NCI-H2227 (cell line): ENCODE results near the gene AQP6.

ENCODE experiments used
- DNase-seq: peaks from one replicate; lab custom pipeline; 2025; ENCODE audit not compliant: unreplicated experiment; lab: John Stamatoyannopoulos, UW

Gene AQP6, protein sequence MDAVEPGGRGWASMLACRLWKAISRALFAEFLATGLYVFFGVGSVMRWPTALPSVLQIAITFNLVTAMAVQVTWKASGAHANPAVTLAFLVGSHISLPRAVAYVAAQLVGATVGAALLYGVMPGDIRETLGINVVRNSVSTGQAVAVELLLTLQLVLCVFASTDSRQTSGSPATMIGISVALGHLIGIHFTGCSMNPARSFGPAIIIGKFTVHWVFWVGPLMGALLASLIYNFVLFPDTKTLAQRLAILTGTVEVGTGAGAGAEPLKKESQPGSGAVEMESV

DNA sequence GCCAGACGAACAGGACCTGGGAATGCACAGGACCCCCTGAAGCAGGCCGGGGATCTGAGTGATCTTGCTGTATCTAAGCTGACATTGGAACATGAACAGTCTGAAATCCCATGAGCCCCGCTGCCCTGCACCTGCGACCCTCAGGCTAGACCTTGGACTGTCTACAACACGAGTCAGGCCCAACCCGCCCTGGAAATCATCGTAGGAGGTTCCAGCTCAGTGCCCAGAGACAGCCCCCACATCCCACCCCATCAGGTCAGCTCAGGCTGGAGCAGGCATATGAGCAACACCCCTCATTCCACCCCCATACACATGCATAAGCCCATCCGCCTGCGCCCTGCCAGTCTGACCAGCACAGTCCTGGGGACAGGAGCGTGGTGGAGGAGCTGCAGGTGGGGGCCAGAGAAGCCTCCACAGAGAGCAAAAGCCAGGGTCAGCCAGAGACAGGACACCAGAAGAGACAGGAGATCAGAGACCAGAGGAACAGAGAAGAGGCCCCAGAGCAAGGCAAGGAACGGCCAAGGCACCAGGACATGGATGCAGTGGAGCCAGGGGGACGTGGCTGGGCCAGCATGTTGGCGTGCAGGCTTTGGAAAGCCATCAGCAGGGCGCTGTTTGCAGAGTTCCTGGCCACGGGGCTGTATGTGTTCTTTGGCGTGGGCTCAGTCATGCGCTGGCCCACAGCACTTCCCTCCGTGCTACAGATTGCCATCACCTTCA is at the start of gene AQP6:
AQP6 (plus strand) TSS at position 307 of the 720 bp plus-strand sequence; CDS start at position 534, 227 bp downstream.
- no peak for DNase-seq

DNA sequence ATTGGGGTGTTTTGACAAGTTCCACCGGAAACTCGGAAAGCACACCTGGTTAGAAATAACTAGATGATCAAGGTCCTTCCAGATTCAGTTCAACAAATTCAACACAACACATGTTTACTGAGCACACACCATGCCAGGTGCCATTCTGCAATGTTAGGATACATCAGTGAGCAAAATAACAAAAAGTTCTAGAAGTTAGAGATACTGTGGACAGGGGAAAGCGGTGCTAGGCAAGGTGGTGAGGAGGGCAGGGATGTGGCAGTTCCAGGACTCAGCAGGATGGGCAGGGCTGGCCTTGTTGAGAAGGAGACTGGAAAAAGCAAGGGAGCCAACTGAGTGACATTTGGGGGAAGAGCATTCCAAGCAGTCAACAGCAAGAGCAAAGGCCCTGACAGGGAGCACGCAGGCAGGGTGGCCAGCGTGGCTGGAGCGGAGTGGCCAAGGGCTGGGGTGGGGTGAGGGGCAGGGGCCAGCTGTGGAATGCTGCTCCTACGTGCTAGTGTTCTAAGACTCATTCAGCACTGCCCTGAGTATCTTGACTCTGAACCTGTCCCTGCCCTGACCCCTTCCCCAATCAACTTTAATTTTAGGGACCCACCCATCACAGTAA is 49.6 kb upstream of the AQP6 start:
- no peak for DNase-seq

DNA sequence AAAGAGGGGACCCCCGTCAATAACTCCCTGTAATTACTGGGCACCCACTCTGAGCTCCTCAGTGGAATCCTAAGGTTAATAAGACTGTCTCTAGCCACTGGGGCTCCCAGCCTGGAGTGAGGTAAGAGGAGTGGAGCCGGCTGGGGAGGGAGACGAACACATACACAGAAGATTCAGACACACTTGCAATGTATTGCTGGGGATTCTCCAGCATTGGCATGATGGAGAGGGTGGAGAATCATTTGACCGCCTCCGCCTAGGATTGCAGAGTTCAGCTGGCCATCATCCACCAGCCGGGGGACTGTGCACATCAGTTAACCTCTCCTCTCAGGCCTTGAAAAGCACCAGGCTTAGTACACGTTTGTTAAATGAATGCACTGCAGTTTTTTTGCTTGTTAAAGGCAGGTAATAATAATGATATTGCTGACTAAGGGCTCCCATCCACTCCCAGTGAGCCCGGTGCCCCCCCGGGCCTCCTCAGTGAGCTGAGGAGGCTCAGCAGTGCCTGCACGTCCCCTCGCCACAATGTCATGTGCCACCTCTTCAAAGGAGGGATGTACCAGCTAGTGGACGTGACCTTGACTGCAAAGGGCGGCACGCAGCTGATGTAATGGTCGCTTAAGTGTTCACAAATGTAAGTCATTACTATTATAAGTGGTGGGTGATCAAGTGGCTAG is 48.7 kb upstream of the AQP6 start:
- peak; percentile 53 for DNase-seq

DNA sequence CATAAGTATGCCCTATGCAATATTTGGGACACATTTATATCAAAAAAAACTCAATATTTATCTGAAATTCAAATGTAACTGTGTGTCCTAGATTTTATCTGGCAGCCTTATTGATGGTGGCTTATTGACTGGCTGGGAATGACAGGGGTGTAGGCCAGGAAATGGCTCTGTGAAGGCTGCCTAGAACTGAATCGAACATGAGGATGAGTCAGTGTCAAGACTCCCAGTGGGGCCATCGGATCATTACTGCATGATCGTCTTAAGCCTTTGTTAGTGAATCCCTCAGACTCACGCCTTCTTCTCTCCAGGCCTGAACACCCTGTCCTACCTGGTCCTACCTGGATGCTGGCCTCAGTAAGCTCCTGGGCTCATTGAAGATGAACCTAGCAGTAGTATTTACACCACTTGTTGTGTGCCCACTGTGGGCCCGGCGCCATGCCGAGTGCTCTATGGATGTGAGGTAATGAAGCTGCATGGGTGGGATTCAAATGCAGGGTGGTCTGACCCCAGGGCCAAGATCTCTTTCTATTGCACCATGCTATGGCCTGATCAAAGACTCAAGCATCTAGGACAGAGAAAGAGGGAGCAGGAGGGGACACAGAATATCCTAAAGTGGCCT is 48.0 kb upstream of the AQP6 start:
- no peak for DNase-seq

DNA sequence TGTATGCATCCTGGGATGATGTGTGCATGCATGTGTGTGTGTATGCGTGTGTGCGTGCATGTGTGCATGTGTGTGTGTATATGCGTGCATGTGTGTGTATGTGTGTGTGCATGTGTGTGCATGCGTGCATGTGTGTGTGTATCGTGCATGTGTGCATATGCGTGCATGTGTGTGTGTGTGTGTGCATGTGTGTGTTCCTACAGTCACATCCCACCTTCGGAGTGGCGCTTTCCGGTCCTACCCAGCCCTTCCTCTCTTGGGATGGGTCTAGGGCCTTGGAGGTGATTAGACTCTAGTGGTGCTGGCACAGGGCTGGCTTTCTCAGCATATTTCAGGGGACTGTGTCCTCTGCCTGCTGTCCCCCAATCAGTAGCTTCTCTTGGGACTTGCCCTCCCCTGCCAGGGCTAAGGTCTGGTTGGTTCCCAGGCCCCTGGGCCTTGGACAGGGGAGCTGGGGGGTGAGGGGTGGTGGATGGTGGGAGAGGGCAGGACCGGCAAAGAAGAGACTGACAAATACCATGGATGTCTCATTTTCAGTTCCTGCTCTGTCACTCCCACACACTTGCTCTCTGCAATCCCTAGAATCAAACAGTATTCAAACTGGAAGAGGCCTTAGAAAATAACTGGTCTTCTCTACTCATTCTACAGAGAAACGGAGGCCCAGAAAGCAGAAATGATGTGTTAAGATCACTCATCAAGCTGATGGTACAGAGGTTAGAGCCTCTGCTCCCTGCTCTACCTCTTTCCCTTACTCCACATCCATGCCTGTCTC is 47.1 kb upstream of the AQP6 start:
- no peak for DNase-seq

DNA sequence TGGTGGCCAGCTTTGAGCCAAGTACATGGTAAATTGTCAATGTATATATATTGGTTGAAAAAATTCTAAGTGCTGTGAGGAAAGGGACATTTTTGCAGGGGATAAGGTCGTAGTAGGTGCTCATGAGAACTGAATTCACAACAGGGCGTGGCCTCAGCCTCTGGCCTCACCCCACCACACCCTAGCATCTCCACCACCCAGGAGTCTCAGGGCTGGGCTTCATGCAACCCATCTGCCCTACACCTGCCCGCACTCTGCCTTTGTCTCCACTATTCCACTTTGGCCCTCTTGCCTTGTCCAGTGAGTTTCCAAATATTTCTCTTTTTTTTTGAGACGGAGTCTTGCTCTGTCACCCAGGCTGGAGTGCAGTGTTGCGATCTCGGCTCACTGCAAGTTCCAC is 44.3 kb upstream of the AQP6 start:
- DNase-seq, result no peak

DNA sequence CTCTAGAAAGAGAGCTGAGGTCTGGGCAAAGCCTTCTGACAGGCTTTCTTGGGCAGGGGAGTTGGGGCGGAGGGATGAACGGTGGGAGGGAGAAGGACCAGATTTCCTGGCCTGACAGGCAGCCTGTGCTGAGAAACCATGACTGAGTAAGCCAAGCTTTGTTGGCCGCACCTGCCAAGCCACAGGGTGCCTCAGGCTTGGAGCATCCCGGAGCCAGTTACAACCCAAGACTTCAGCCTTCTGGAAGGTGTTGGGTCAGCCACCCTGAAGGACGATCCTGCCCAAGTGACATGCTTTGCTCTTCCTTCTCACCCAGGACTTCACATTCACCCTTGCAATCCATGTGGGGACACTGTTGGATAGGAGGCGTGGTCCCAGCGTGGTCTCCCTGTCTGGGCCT is 43.2 kb upstream of the AQP6 start:
- DNase-seq, result no peak

DNA sequence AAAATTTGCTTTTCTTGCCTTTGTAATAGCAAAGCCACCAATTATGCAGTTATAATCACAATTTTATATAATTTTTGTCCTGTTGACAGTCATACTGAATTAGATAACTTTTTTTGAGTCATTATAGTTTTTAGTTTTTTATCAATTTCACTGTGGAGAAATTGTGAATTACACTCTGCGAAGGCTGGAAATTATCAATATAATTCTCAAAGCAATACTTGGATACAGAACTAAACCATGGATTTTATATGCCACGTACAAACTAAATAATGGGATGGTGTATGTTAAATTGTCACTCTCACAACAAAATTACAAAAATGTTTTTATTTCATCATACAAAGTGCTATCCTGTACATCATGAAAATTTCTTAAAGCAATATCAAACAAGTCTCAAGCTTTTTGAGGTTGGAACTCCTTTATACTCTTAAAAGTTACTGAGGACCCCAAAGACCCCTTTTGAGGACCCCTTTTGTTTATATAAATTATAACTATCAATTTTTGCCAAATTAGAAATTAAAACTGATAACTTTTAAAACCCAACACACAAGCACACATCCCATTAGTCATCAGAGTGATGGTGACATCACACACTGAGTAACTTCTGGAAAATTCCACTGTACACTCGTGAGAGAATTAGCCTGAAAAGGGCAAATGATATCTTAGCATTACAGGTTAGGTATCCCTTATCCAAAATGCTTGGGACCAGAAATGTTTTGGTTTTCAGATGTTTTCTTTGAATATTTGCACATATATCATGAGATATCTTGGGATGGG is 42.0 kb upstream of the AQP6 start:
- no peak for DNase-seq

DNA sequence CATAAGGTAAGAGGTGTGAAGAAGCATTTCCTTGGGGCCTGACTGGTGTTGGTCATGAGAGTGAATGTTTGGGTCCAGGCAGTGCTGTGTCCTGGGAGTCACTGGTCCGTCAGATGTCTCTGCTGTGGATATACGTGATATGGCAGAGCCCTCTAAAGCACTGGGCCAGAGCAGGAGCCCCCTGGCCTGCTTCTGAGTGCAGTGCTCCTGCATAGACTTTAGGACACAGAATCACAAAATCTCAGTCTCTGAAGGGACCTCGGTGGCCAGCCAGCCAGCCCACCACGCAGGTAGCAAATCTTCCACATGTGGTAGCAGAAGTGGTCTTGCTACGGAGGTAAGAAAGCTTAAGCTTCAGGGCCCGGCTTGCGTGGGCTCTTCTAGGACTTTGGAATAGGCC is 40.7 kb upstream of the AQP6 start:
- no peak for DNase-seq

DNA sequence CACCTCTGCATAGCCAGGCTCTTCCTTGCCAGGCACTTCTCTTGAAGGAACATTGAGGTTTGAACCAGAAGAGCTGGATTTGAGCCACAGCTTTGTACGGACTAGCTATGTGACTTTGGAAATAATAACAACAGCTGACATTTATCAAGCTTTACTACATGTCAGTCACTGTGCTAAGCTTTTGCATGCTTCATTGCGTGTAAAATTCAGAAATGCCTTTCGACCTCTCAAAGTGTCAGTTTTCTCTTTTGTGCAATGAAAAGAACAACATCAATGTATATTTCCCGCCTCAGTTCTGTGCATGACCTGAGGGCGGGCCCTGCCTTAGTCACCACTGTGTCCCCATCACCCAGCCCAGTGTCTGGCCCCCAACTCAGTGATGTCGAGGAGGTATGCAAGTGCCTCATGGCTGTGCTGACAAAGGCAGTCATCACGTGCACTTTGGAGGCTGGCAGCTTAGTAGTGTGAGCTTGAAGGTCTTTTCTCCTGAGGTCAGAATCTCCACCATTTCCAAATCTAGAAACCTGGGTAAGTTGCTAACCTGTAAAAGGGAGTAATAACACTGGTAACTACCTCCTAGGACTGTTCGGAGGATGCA is 40.1 kb upstream of the AQP6 start:
- DNase-seq, result no peak

DNA sequence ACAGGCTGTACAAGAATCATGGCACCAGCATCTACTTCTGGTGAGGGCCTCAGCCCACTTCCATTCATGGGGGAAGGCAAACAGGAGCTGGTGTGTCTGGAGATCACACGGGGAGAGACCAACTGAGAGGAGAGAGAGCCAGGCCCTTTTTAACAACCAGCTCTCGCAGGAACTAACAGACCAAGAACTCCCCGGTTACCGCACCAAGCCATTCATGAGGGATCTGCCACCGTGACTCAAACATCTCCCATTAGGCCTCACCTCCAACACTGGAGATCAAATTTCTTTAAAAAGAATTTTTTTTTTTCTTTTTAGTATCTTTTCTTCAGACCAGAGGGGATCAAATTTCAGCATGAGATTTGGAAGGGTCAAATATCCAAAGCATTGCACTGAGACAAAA is 39.0 kb upstream of the AQP6 start:
- no peak for DNase-seq

DNA sequence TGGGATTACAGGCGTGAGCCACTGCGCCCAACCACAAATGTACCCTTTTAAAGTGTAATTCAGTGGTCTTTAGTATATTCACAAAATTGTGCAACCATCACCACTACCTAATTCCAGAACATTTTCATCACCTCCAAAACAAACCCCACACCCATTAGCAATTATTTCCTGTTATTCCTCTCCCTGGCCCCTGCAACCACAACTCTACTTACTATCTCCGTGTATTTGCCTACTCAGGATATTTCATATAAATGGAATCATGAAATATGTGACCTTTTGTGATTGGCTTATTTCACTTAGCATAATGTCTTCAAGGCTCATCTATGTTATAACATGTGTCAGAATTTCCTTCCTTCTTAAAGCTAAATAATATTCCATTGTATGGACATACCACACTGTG is 38.2 kb upstream of the AQP6 start:
- no peak for DNase-seq

DNA sequence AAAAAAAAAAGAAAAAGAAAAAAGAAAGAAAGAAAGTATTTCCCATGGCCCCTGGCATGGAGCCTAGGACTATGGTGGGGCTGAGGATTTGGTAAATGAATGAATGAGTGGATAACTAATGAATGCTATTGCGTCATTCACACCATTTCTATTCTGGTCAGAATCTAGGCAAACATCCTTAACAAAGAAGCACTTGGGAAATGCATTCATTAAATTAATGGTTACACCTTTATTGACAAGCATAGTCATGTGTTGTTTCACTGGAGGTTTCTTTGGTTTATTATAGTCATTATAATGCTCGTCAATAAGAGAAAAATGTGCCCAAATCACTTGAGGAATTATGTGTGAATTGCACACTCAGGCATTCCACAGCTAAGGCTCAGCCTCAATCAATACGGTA is 35.8 kb upstream of the AQP6 start:
- DNase-seq, result no peak

DNA sequence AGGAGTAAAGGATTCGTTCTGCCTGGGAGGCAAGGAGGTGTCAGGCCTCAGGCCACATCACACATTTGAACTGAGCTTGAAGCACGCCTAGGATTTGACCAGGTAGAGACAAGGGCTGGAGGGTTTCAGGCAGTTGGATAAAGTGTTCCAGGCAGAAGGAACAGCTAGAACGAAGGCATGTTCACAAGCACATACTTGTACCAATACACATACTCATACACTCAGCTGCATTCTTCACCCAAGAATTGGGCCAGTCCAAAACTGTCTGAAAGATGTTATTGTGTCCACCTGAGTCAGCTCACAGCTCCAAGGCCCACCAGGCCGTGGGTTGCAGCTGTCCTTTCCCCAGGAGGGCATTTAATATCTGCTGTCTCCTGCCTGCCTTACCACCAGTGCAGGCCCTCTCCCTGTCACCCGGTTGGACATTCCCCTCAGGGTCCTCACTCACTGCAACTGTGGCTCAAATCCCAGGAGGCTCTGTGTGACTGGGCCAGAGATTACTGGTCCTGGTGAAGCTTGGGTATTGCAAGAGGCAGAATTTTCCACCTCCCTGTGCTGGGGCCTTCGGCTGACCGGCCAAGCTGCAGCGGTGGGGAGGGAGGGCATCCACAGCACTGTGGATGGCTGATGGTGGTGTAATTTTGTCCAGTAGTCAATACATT is 35.0 kb upstream of the AQP6 start:
- DNase-seq, result no peak

DNA sequence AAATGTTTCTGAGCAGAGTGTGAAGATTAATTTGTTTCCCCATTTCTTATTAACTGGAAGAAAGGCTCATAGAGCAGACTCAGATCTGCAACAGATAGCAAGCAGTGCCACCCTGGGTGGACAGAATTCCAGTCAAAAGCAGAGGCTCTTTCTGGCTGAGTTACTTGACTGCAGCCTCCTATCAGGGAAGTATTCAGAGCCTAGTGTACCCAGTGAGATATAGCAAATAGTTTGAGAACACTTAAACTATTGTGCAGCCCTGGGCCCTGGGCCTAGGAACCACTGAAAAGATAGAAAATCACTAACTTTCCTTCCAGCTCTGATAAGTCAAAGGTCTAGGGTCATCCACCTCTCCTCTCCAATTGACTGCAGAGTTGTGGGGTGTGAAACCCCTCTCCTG is 33.4 kb upstream of the AQP6 start:
- no peak for DNase-seq

DNA sequence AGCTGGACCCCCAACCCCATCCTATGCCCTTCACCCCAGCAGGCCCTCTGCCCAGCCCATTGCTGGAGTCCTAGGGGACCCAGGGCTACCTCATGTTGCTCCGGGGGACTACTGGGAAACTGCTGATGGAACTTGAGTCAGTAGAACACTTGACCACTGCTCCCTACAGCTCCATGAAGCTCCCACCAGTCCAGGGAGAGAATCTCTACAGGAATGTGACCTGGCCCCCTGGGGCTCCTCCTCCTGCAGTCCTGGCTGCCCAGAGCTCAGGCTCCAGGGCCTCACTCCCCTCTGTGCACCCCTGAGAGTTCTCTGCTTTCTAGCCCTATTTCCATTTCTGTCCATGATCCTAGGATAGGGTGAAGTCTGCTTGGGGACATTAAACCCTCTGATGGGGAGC is 33.0 kb upstream of the AQP6 start:
- no peak for DNase-seq

DNA sequence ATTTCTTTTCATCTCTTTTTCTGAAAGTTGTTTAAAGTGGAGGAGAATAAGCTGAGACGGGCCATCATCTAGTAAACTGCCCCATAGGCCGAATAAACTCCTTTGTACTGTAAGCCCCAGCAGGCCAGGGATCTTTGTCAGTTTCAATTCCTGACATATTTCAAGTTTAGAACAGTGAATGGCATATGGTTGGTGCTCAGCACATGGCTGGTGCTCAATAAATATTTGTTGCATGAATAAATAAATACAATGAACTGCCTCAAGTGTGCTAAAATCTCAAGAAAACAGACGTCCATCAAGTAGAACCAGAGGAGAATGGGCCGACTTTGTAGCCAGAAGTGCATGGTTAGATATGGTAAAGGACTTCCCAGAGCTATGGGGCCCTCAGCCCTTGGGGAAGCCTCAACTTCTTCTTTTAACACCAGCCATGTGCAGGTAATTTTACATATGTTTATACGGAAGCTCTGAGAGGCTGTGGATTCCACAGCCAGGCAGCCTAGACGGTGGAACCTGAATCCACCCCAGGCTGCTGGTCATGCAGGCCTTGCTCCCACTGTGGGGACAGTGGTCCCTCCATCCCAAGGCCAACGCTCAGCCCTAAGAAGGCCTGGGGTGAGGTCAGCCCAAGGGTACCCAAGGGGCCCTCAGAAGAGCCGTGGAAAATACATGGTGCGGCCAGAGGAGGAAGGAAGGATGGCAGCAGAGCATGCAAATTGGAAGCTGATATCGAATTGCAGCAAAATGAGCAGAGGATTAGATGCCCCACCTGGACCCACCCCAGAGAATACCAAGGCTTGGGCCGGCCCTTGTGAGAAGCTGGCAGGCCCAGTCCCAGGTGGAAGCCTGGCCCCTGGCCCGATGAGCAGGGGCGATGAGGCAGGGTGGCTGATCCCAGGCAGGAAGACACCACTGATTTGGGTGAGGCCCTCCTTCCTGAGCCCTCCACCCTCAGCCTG is 30.9 kb upstream of the AQP6 start:
- no peak for DNase-seq

DNA sequence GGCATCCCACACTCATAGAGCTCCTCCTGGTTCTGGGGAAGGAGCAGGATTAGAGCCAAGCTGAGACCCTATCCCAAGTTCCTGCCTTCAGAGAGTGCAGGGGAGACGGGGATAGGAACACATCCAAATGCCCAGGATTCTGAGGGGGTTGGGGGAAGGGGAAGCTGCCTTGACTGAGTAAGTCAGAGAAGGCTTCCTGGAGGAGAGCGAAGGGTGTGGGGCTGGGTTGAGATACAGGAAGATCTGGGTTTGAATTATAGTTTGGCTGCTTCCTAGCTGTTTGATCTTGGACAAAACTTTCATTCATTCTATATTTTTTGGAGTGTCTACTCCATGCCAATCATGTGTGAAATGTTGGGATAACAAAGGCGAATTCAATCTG is 30.2 kb upstream of the AQP6 start:
- DNase-seq, result no peak
